ENCODE results near the gene CLEC4G.
A peak's percentile ranks its signal among the peaks of the same experiment; 100 is the strongest.

Gene CLEC4G

GRCh38 chr19:7729831-7730285 is 2.1 kb downstream of the CLEC4G start:
- DNase-seq (ENCODE audit: low read depth in 1 of 2, low spot score in 1 of 2) = no peak

- no peak for DNase-seq (ENCODE audit: low read depth in 1 of 2, low spot score in 1 of 2)
These were observed 2.7 kb downstream of the CLEC4G start for GRCh38 chr19:7729211-7729610.

- no peak for DNase-seq (ENCODE audit: low read depth in 1 of 2, low spot score in 1 of 2)
These were observed 6.1 kb downstream of the CLEC4G start for GRCh38 chr19:7725791-7726190.

- DNase-seq (ENCODE audit: low read depth in 1 of 2, low spot score in 1 of 2) = no peak
These were observed 9.7 kb downstream of the CLEC4G start for GRCh38 chr19:7722231-7722651.

GRCh38 chr19:7720351-7720750 is 11.6 kb downstream of the CLEC4G start:
- DNase-seq (ENCODE audit: low read depth in 1 of 2, low spot score in 1 of 2) = no peak

GRCh38 chr19:7718668-7719067 is 13.2 kb downstream of the CLEC4G start:
- no peak for DNase-seq (ENCODE audit: low read depth in 1 of 2, low spot score in 1 of 2)

GRCh38 chr19:7716762-7717161 is 15.1 kb downstream of the CLEC4G start:
- no peak for DNase-seq (ENCODE audit: low read depth in 1 of 2, low spot score in 1 of 2)

GRCh38 chr19:7715671-7716070 is 16.2 kb downstream of the CLEC4G start:
- DNase-seq (ENCODE audit: low read depth in 1 of 2, low spot score in 1 of 2) = no peak

- DNase-seq (ENCODE audit: low read depth in 1 of 2, low spot score in 1 of 2) = no peak
These were observed 21.3 kb downstream of the CLEC4G start for GRCh38 chr19:7710616-7711015.

GRCh38 chr19:7709932-7710460 is 21.9 kb downstream of the CLEC4G start:
- DNase-seq (ENCODE audit: low read depth in 1 of 2, low spot score in 1 of 2) = no peak

GRCh38 chr19:7706955-7707456 is 24.9 kb downstream of the CLEC4G start:
- DNase-seq (ENCODE audit: low read depth in 1 of 2, low spot score in 1 of 2) = no peak

GRCh38 chr19:7706188-7706954 is 25.5 kb downstream of the CLEC4G start:
- no peak for DNase-seq (ENCODE audit: low read depth in 1 of 2, low spot score in 1 of 2)

GRCh38 chr19:7705387-7706187 is 26.3 kb downstream of the CLEC4G start:
- peak; percentile 44 to 61 for DNase-seq (ENCODE audit: low read depth in 1 of 2, low spot score in 1 of 2)

GRCh38 chr19:7704280-7705060 is 27.4 kb downstream of the CLEC4G start:
- DNase-seq (ENCODE audit: low read depth in 1 of 2, low spot score in 1 of 2) = no peak

- DNase-seq (ENCODE audit: low read depth in 1 of 2, low spot score in 1 of 2) = no peak
These were observed 28.6 kb downstream of the CLEC4G start for GRCh38 chr19:7703332-7703731.

- DNase-seq (ENCODE audit: low read depth in 1 of 2, low spot score in 1 of 2) = no peak
These were observed 30.1 kb downstream of the CLEC4G start, which contains the start of gene FCER2 for GRCh38 chr19:7701654-7702457. TSS of gene FCER2 (minus strand) at chr19:7702131. CDS start at chr19:7699760, 2,371 bp downstream.

GRCh38 chr19:7701049-7701653 is 30.8 kb downstream of the CLEC4G start:
- no peak for DNase-seq (ENCODE audit: low read depth in 1 of 2, low spot score in 1 of 2)

GRCh38 chr19:7699417-7700401 is 32.2 kb downstream of the CLEC4G start:
- no peak for DNase-seq (ENCODE audit: low read depth in 1 of 2, low spot score in 1 of 2)
